Loucy (cell line): ENCODE results near the gene DGCR2.

Experiments used
- EZH2phosphoT487 ChIP-seq: fragments of 200-600 bp; IDR thresholded peaks from 2 replicates; pipeline ENCODE4 v1.6.1; 2018; ENCODE audit warnings: antibody characterized with exemption, mild to moderate bottlenecking, moderate library complexity, borderline replicate concordance
- TF ChIP-seq, protein P1 (sequence below): fragments of 200-600 bp; sonication (generic); conservative IDR thresholded peaks from 2 replicates; pipeline ENCODE4 v1.5.1; 2014; ENCODE audit warnings: mild to moderate bottlenecking, antibody characterized with exemption, low read length

- TF ChIP-seq, protein P1, sequence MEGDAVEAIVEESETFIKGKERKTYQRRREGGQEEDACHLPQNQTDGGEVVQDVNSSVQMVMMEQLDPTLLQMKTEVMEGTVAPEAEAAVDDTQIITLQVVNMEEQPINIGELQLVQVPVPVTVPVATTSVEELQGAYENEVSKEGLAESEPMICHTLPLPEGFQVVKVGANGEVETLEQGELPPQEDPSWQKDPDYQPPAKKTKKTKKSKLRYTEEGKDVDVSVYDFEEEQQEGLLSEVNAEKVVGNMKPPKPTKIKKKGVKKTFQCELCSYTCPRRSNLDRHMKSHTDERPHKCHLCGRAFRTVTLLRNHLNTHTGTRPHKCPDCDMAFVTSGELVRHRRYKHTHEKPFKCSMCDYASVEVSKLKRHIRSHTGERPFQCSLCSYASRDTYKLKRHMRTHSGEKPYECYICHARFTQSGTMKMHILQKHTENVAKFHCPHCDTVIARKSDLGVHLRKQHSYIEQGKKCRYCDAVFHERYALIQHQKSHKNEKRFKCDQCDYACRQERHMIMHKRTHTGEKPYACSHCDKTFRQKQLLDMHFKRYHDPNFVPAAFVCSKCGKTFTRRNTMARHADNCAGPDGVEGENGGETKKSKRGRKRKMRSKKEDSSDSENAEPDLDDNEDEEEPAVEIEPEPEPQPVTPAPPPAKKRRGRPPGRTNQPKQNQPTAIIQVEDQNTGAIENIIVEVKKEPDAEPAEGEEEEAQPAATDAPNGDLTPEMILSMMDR, result no peak
- TF ChIP-seq EZH2phosphoT487, result no peak
Observed at GRCh38 chr22:19124377-19124776, 2.2 kb upstream of the DGCR2 start.
